H9 (cell line): ENCODE results near the gene DMAP1. TPM values are rescaled to one million over a fixed set of nuclear protein-coding genes. Genes with fewer than 3 reads are reported as not detected.

Experiments
- DNase-seq: peaks from one replicate; pipeline ENCODE4 v3.0.0-alpha.2; 2017
- H2AFZ ChIP-seq: one replicate; pipeline ENCODE4 v1.6.1; 2013; ENCODE audit warnings: mild to moderate bottlenecking, low read length, control low read depth, moderate library complexity
- H2AK5ac ChIP-seq: 2 replicates; pipeline ENCODE4 v1.6.1; 2013; ENCODE audit warnings: low read length, control low read depth, mixed read lengths; ENCODE audit not compliant: insufficient read length
- H2BK120ac ChIP-seq: one replicate; pipeline ENCODE4 v1.6.1; 2013; ENCODE audit warnings: low read depth, mild to moderate bottlenecking, low read length, control low read depth, inconsistent platforms; ENCODE audit not compliant: poor library complexity, severe bottlenecking
- H2BK12ac ChIP-seq: 2 replicates; pipeline ENCODE4 v1.6.1; 2013; ENCODE audit warnings: low read length, control low read depth, mixed read lengths, low read depth; ENCODE audit not compliant: insufficient read length
- H2BK15ac ChIP-seq: 2 replicates; pipeline ENCODE4 v1.6.1; 2013; ENCODE audit warnings: low read depth, low read length, control low read depth
- H2BK20ac ChIP-seq: one replicate; pipeline ENCODE4 v1.6.1; 2013; ENCODE audit warnings: low read depth, mild to moderate bottlenecking, low read length, control low read depth, inconsistent platforms; ENCODE audit not compliant: poor library complexity, severe bottlenecking
- H2BK5ac ChIP-seq: 2 replicates; pipeline ENCODE4 v1.6.1; 2013; ENCODE audit warnings: low read length, control low read depth, mixed read lengths; ENCODE audit not compliant: insufficient read length
- H3K14ac ChIP-seq: 2 replicates; pipeline ENCODE4 v1.6.1; 2013; ENCODE audit warnings: low read length, control low read depth; ENCODE audit not compliant: insufficient read depth
- H3K18ac ChIP-seq: 2 replicates; pipeline ENCODE4 v1.6.1; 2013; ENCODE audit warnings: low read depth, mild to moderate bottlenecking, mixed read lengths, low read length, control low read depth; ENCODE audit not compliant: insufficient read length
- H3K23ac ChIP-seq: 2 replicates; pipeline ENCODE4 v1.6.1; 2013; ENCODE audit warnings: low read length, control low read depth, mixed read lengths, low read depth; ENCODE audit not compliant: insufficient read length
- H3K23me2 ChIP-seq: 2 replicates; pipeline ENCODE4 v1.6.1; 2013; ENCODE audit warnings: low read depth, mild to moderate bottlenecking, mixed read lengths, low read length, control low read depth; ENCODE audit not compliant: insufficient read length, poor library complexity, severe bottlenecking
- H3K27ac ChIP-seq: 2 replicates; pipeline ENCODE4 v1.5.1; 2013; ENCODE audit warnings: low read length, control low read depth, mixed read lengths, low read depth; ENCODE audit not compliant: insufficient read length
- H3K27me3 ChIP-seq: 2 replicates; pipeline ENCODE4 v1.6.1; 2013; ENCODE audit warnings: low read length, control low read depth, inconsistent platforms; ENCODE audit not compliant: insufficient read depth
- H3K4ac ChIP-seq: 2 replicates; pipeline ENCODE4 v1.6.1; 2013; ENCODE audit warnings: low read depth, mild to moderate bottlenecking, control low read depth, inconsistent platforms, low read length, moderate library complexity
- H3K4me1 ChIP-seq: 2 replicates; pipeline ENCODE4 v1.6.1; 2013; ENCODE audit warnings: low read length, control low read depth, inconsistent platforms; ENCODE audit not compliant: insufficient read depth
- H3K4me2 ChIP-seq: 2 replicates; pipeline ENCODE4 v1.6.1; 2013; ENCODE audit warnings: low read length, control low read depth, mixed read lengths; ENCODE audit not compliant: insufficient read length, insufficient read depth
- H3K56ac ChIP-seq: 2 replicates; pipeline ENCODE4 v1.6.1; 2013; ENCODE audit warnings: low read depth, mild to moderate bottlenecking, mixed read lengths, low read length, control low read depth; ENCODE audit not compliant: insufficient read length
- H3K79me1 ChIP-seq: 2 replicates; pipeline ENCODE4 v1.6.1; 2013; ENCODE audit warnings: low read depth, mild to moderate bottlenecking, moderate library complexity, low read length, control low read depth, inconsistent platforms; ENCODE audit not compliant: insufficient read depth, poor library complexity, severe bottlenecking
- H3K79me2 ChIP-seq: 2 replicates; pipeline ENCODE4 v1.6.1; 2013; ENCODE audit warnings: low read length, control low read depth, inconsistent platforms; ENCODE audit not compliant: insufficient read depth
- H3K9ac ChIP-seq: 2 replicates; pipeline ENCODE4 v1.6.1; 2013; ENCODE audit warnings: low read length, control low read depth, mixed read lengths; ENCODE audit not compliant: insufficient read length; ENCODE audit errors: extremely low read depth
- H3K9me3 ChIP-seq: one replicate; pipeline ENCODE4 v1.6.1; 2013; ENCODE audit warnings: low read depth, low read length, inconsistent platforms; ENCODE audit not compliant: control insufficient read depth
- H3T11ph ChIP-seq: one replicate; pipeline ENCODE4 v1.6.1; 2013; ENCODE audit warnings: mild to moderate bottlenecking, low read length, control low read depth, inconsistent platforms
- H4K20me1 ChIP-seq: one replicate; pipeline ENCODE4 v1.6.1; 2013; ENCODE audit not compliant: control insufficient read depth, insufficient read length, insufficient read depth
- H4K5ac ChIP-seq: 2 replicates; pipeline ENCODE4 v1.6.1; 2013; ENCODE audit warnings: low read depth, mild to moderate bottlenecking, mixed read lengths, low read length, control low read depth; ENCODE audit not compliant: insufficient read length
- H4K8ac ChIP-seq: replicated peaks from 2 replicates; pipeline ENCODE4 v1.6.1; 2013; ENCODE audit warnings: low read length, control low read depth, mixed read lengths, low read depth; ENCODE audit not compliant: insufficient read length
- H4K91ac ChIP-seq: 2 replicates; pipeline ENCODE4 v1.6.1; 2013; ENCODE audit warnings: low read depth, mild to moderate bottlenecking, moderate library complexity, mixed read lengths, low read length, control low read depth; ENCODE audit not compliant: insufficient read length
- H3K27ac Mint-ChIP-seq, 3 experiments: 2 replicates in 2 of 3; 3 replicates in 1 of 3; pipeline ENCODE4 v1.8.0; 2020 to 2021; ENCODE audit warnings: mixed read lengths in 3 of 3, mild to moderate bottlenecking in 1 of 3, moderate library complexity in 1 of 3
- H3K27me3 Mint-ChIP-seq: 2 replicates; pipeline ENCODE4 v1.8.0; 2021; ENCODE audit warnings: low read depth, mild to moderate bottlenecking, moderate library complexity, mixed read lengths
- H3K36me3 Mint-ChIP-seq, 3 experiments: 2 replicates in 2 of 3; 3 replicates in 1 of 3; pipeline ENCODE4 v1.8.0; 2020 to 2021; ENCODE audit warnings: low read depth in 3 of 3, mixed read lengths in 3 of 3; ENCODE audit not compliant: insufficient read depth in 1 of 3
- H3K4me1 Mint-ChIP-seq, 2 experiments: 2 replicates each; pipeline ENCODE4 v1.8.0; 2020; ENCODE audit warnings: mixed read lengths in 2 of 2
- H3K4me3 Mint-ChIP-seq, 2 experiments: 2 replicates in 1 of 2; 3 replicates in 1 of 2; pipeline ENCODE4 v1.8.0; 2020 to 2021; ENCODE audit warnings: mild to moderate bottlenecking in 2 of 2, mixed read lengths in 2 of 2, moderate library complexity in 1 of 2
- H3K9me3 Mint-ChIP-seq, 2 experiments: 2 replicates in 1 of 2; 3 replicates in 1 of 2; pipeline ENCODE4 v1.8.0; 2020; ENCODE audit warnings: mild to moderate bottlenecking in 2 of 2, mixed read lengths in 2 of 2, moderate library complexity in 1 of 2
- CTCF ChIP-seq: fragments of 200-600 bp; sonication (generic); conservative IDR thresholded peaks from 3 replicates; pipeline ENCODE4 v1.8.0; 2021; ENCODE audit warnings: antibody characterized with exemption, mild to moderate bottlenecking
- WGBS: extraction: QIAGEN DNeasy Blood & Tissue Kit; methylation state at CpG from one replicate; pipeline ENCODE4 v1.1.7; 2013; ENCODE audit warnings: missing lambda C conversion rate, low lambda C conversion rate, mixed read lengths; ENCODE audit not compliant: insufficient read length; ENCODE audit errors: extremely low coverage; 5-methylcytosine and 5-hydroxymethylcytosine counted together
- total RNA-seq: library from RNA; stranded (reverse); gene quantifications from 2 replicates; pipeline ENCODE4 v1.2.1, GENCODE V29; 2021

DMAP1 gene
- total RNA-seq, 1 experiment from 2014 or later, result 55.3 TPM

GRCh38 chr1:44249543-44249942 is 36.3 kb downstream of the DMAP1 start:
- H3K27me3 Mint-ChIP-seq, result no peaks in the 10 kb centered on the region
- Histone ChIP-seq H3K27ac (no peak overlapping the region), H4K5ac (no peak overlapping the region), H2BK120ac (no peak overlapping the region), H3K79me1 (no peaks in the 10 kb centered on the region), H4K91ac (no peak overlapping the region), H3K4me1 (no peaks in the 10 kb centered on the region), H3T11ph (no peak overlapping the region), H4K20me1 (no peaks in the 10 kb centered on the region), H2BK12ac (no peak overlapping the region), H3K56ac (no peak overlapping the region), H3K23ac (no peak overlapping the region), H2BK5ac (no peak overlapping the region), H3K79me2 (no peaks in the 10 kb centered on the region; the same call in 1 of the 2 replicates), H3K4ac (no peak overlapping the region), H3K27me3 (no peaks in the 10 kb centered on the region; the same call in 1 of the 2 replicates), H3K4me2 (no peak overlapping the region), H4K8ac (no peak overlapping the region), H2BK20ac (no peak overlapping the region), H3K18ac (no peak overlapping the region), H3K9ac (no peak overlapping the region), H3K14ac (no peak overlapping the region; the same call in 1 of the 2 replicates), H2AK5ac (no peak overlapping the region), H2AFZ (no peak overlapping the region), H3K9me3 (no peaks in the 10 kb centered on the region), H2BK15ac (no peak overlapping the region), H3K23me2 (no peaks in the 10 kb centered on the region)
- peaks cover 2 to 5% (median 2%) of the 10 kb centered on the region in 3 experiments; a peak in 5 of 7 replicates for H3K36me3 Mint-ChIP-seq
- H3K9me3 Mint-ChIP-seq, result no peaks in the 10 kb centered on the region
- no peak overlapping the region for H3K4me3 Mint-ChIP-seq
- H3K4me1 Mint-ChIP-seq, result peaks cover 9 to 13% of the 10 kb centered on the region in 2 experiments; a peak in 3 of 4 replicates
- DNase-seq, result no peak
- no peak overlapping the region for H3K27ac Mint-ChIP-seq
- peak; percentile 20; the same call in 1 of the 3 replicates for TF ChIP-seq CTCF
- WGBS, result no CpG with 5 or more reads among the region's 7 CpGs
